ENCODE measurements around the gene UBQLN3. TPM values are rescaled to one million over a fixed set of nuclear protein-coding genes. Genes with fewer than 3 reads are reported as not detected.

Gene UBQLN3
- total RNA-seq, result under 1 TPM in 1 of 2 experiments, not detected in 1; 0.41 TPM
- not detected for polyA plus RNA-seq
- 0 to 1.5 (median 0) reads per million in 6 experiments for total RNA-seq

- no peak for ATAC-seq
- H3K4me1 Mint-ChIP-seq, result no peaks in the 10 kb centered on the region
- peak within 1 kb of the TSS in 1 of 10 donors; percentile 2 for H3K27ac Mint-ChIP-seq
- POLR2A ChIA-PET, result no interaction called here
- H3K36me3 Mint-ChIP-seq, result no peaks in the 10 kb centered on the region
- no peak within 1 kb of the TSS for H3K4me3 Mint-ChIP-seq
- no peaks in the 10 kb centered on the region for H3K9me3 Mint-ChIP-seq
- H3K27me3 Mint-ChIP-seq, result peaks cover 0 to 6% (median 4%) of the 10 kb centered on the region in 5 donors
- DNase-seq, result no peak
These were observed at the start of gene UBQLN3 for GRCh38 chr11:5509803-5510202. TSS of gene UBQLN3 (minus strand) at chr11:5509957. CDS start at chr11:5509558, 399 bp downstream.

- DNase-seq (no peak), ATAC-seq (no peak)
- H3K9me3 Mint-ChIP-seq, result no peaks in the 10 kb centered on the region
- H3K27me3 Mint-ChIP-seq, result peaks cover 0 to 13% (median 2%) of the 10 kb centered on the region in 5 donors
- POLR2A ChIA-PET, result no interaction called here
- H3K4me3 Mint-ChIP-seq, result no peak overlapping the region
- peaks cover 0 to 7% (median 0%) of the 10 kb centered on the region in 4 donors for H3K4me1 Mint-ChIP-seq
- H3K36me3 Mint-ChIP-seq, result peaks cover 0 to 2% (median 0%) of the 10 kb centered on the region in 3 donors
- H3K27ac Mint-ChIP-seq, result no peak overlapping the region
These were observed 48.0 kb upstream of the UBQLN3 start for GRCh38 chr11:5557751-5558150.

- POLR2A ChIA-PET, result no interaction called here
- no peaks in the 10 kb centered on the region for H3K9me3 Mint-ChIP-seq
- no peak for DNase-seq
- H3K27ac Mint-ChIP-seq, result no peak overlapping the region
- peaks cover 0 to 7% (median 0%) of the 10 kb centered on the region in 4 donors for H3K4me1 Mint-ChIP-seq
- no peak for ATAC-seq
- H3K4me3 Mint-ChIP-seq, result no peak overlapping the region
- H3K36me3 Mint-ChIP-seq, result peaks cover 0 to 2% (median 0%) of the 10 kb centered on the region in 3 donors
- H3K27me3 Mint-ChIP-seq, result peaks cover 0 to 17% (median 3%) of the 10 kb centered on the region in 5 donors
These were observed 46.9 kb upstream of the UBQLN3 start for GRCh38 chr11:5556596-5557188.

- ATAC-seq (no peak), DNase-seq (no peak)
- H3K4me3 Mint-ChIP-seq, result no peak overlapping the region
- peaks cover 0 to 7% (median 0%) of the 10 kb centered on the region in 4 donors for H3K4me1 Mint-ChIP-seq
- peaks cover 0 to 9% (median 4%) of the 10 kb centered on the region in 5 donors for H3K27me3 Mint-ChIP-seq
- H3K27ac Mint-ChIP-seq, result no peak overlapping the region
- H3K36me3 Mint-ChIP-seq, result peaks cover 0 to 9% (median 0%) of the 10 kb centered on the region in 3 donors
- POLR2A ChIA-PET, result no interaction called here
- H3K9me3 Mint-ChIP-seq, result peaks cover 0 to 6% (median 1%) of the 10 kb centered on the region in 9 donors
These were observed 43.6 kb upstream of the UBQLN3 start for GRCh38 chr11:5553343-5553742.

GRCh38 chr11:5550440-5551095 lies 40.8 kb upstream of the UBQLN3 start:
- POLR2A ChIA-PET, result no interaction called here
- Mint-ChIP-seq H3K27me3 (peaks cover 0 to 8% (median 4%) of the 10 kb centered on the region in 5 donors), H3K4me1 (peaks cover 0 to 7% (median 0%) of the 10 kb centered on the region in 4 donors), H3K9me3 (peaks cover 0 to 6% (median 1%) of the 10 kb centered on the region in 9 donors), H3K36me3 (peaks cover 0 to 9% (median 0%) of the 10 kb centered on the region in 3 donors), H3K27ac (no peak overlapping the region), H3K4me3 (no peak overlapping the region)
- ATAC-seq (no peak), DNase-seq (no peak)

GRCh38 chr11:5548440-5548839 lies 38.7 kb upstream of the UBQLN3 start, which contains the start of gene OR52H1:
TSS of gene OR52H1 (minus strand) at chr11:5548540. CDS start at chr11:5545505, 3,035 bp downstream.
- DNase-seq (no peak), ATAC-seq (no peak)
- Mint-ChIP-seq H3K27ac (no peak within 1 kb of the TSS), H3K36me3 (peaks cover 0 to 9% (median 0%) of the 10 kb centered on the region in 3 donors), H3K4me1 (no peaks in the 10 kb centered on the region), H3K9me3 (peaks cover 0 to 6% (median 1%) of the 10 kb centered on the region in 9 donors), H3K27me3 (peaks cover 0 to 8% (median 4%) of the 10 kb centered on the region in 5 donors), H3K4me3 (no peak within 1 kb of the TSS)
- POLR2A ChIA-PET, result no interaction called here

DNA sequence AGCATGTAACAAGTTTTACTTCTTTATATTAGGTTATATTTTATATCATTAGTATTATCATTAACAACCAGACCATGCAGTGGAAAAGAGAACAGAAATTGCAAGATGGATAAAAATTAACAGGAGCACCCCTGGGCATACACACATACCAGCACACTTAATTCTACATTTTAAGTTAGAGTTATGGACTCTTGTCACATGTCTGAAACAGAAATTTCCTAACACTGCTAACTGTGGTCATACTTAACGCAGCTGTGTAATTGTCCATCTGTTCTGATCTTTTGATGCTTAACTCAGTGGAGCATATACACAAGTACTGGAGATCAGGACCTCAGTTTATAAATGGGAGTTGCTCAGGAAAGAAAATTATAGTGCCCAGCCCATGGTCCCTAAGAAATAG lies 38.2 kb upstream of the UBQLN3 start:
- POLR2A ChIA-PET, result no interaction called here
- Mint-ChIP-seq H3K9me3 (peaks cover 0 to 6% (median 1%) of the 10 kb centered on the region in 9 donors), H3K27me3 (peaks cover 0 to 8% (median 3%) of the 10 kb centered on the region in 5 donors), H3K4me1 (no peaks in the 10 kb centered on the region), H3K4me3 (no peak overlapping the region), H3K36me3 (peaks cover 0 to 9% (median 0%) of the 10 kb centered on the region in 3 donors), H3K27ac (no peak overlapping the region)
- DNase-seq, result no peak
- ATAC-seq, result no peak

GRCh38 chr11:5546457-5546856 lies 36.7 kb upstream of the UBQLN3 start:
- Mint-ChIP-seq H3K36me3 (peaks cover 0 to 9% (median 0%) of the 10 kb centered on the region in 3 donors), H3K4me1 (no peaks in the 10 kb centered on the region), H3K4me3 (no peak overlapping the region), H3K27me3 (peaks cover 0 to 3% (median 1%) of the 10 kb centered on the region in 5 donors), H3K27ac (no peak overlapping the region), H3K9me3 (peaks cover 0 to 6% (median 1%) of the 10 kb centered on the region in 9 donors)
- DNase-seq, result no peak
- POLR2A ChIA-PET, result no interaction called here
- no peak for ATAC-seq

- no peaks in the 10 kb centered on the region for H3K4me1 Mint-ChIP-seq
- no peak overlapping the region for H3K27ac Mint-ChIP-seq
- peaks cover 0 to 7% (median 1%) of the 10 kb centered on the region in 5 donors for H3K27me3 Mint-ChIP-seq
- POLR2A ChIA-PET, result no interaction called here
- H3K36me3 Mint-ChIP-seq, result no peaks in the 10 kb centered on the region
- no peak for ATAC-seq
- H3K9me3 Mint-ChIP-seq, result peaks cover 0 to 13% (median 7%) of the 10 kb centered on the region in 9 donors
- DNase-seq, result no peak
- no peak overlapping the region for H3K4me3 Mint-ChIP-seq
These were observed 31.7 kb upstream of the UBQLN3 start for GRCh38 chr11:5541427-5541826.

DNA sequence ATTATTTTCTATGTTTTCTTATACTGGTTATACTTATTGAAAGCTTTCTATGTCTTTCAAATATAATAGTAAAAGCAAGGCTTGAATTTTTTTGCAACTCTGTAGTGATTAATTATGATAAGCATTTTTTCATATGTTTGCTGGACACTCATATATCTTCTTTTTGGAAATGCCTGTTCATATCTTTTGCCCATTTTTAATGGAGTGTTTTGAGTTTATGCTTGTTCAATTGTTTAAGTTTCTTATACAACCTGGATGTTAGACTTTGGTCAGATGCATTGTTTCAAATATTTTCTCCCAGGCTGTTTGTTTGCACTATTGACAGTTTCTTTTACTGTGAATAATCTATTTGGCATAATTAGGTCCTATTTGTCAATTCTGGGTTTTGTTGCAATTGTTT lies 26.7 kb upstream of the UBQLN3 start:
- Mint-ChIP-seq H3K27me3 (peaks cover 0 to 7% (median 1%) of the 10 kb centered on the region in 5 donors), H3K4me1 (no peaks in the 10 kb centered on the region), H3K36me3 (no peaks in the 10 kb centered on the region), H3K27ac (no peak overlapping the region), H3K4me3 (no peak overlapping the region), H3K9me3 (peaks cover 0 to 13% (median 7%) of the 10 kb centered on the region in 9 donors)
- POLR2A ChIA-PET, result no interaction called here
- DNase-seq (no peak), ATAC-seq (no peak)

DNA sequence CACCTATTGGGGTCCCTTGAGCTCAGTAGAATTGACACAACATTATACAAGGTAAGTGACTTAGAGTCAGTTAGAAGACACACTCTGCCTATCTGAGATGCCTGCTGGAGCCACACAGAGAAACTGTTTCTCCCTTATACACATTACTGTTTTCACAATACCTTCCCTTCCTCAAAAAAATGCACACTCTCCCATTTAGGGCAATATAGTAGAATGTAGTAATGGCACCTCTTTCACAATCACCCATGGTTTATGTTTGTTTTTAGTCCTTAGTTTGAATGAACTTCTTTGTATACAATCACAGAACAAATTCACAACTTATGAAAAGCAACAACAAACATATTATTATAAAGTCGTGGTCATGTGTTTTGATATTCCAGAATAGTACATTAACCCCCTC lies 24.3 kb upstream of the UBQLN3 start:
- Mint-ChIP-seq H3K36me3 (no peaks in the 10 kb centered on the region), H3K4me1 (no peaks in the 10 kb centered on the region), H3K9me3 (peaks cover 0 to 13% (median 7%) of the 10 kb centered on the region in 9 donors), H3K4me3 (no peak overlapping the region), H3K27ac (no peak overlapping the region), H3K27me3 (peaks cover 0 to 4% (median 0%) of the 10 kb centered on the region in 5 donors)
- POLR2A ChIA-PET, result no interaction called here
- DNase-seq (no peak), ATAC-seq (no peak)

- ATAC-seq (no peak), DNase-seq (no peak)
- Mint-ChIP-seq H3K27me3 (peaks cover 0 to 17% (median 0%) of the 10 kb centered on the region in 5 donors), H3K4me3 (no peak overlapping the region), H3K9me3 (no peaks in the 10 kb centered on the region), H3K27ac (no peak overlapping the region), H3K4me1 (no peaks in the 10 kb centered on the region), H3K36me3 (no peaks in the 10 kb centered on the region)
- POLR2A ChIA-PET, result no interaction called here
These were observed 21.5 kb upstream of the UBQLN3 start for GRCh38 chr11:5531053-5531831.

- Mint-ChIP-seq H3K4me3 (no peak overlapping the region), H3K9me3 (no peaks in the 10 kb centered on the region), H3K27ac (no peak overlapping the region), H3K4me1 (no peaks in the 10 kb centered on the region), H3K27me3 (peaks cover 0 to 17% (median 0%) of the 10 kb centered on the region in 5 donors), H3K36me3 (no peaks in the 10 kb centered on the region)
- no peak for DNase-seq
- no peak for ATAC-seq
- POLR2A ChIA-PET, result no interaction called here
These were observed 18.7 kb upstream of the UBQLN3 start for GRCh38 chr11:5528495-5528894.
